ENCODE results near the gene GPC5.

GPC5 gene

GRCh38 chr13:92530364-92530763 lies 1131.9 kb downstream of the GPC5 start:
- H3K4me3 ChIP-seq (ENCODE audit: low read depth, low read length) = no peak overlapping the region
- no peaks in the 10 kb centered on the region for H3K9me3 ChIP-seq (ENCODE audit: control insufficient read depth, insufficient read depth, low read depth, low read length)
- ChIA-PET POLR2A (no interaction called here), CTCF (no interaction called here)
- no peak for TF ChIP-seq ZNF549 (tag by site-specific recombination; IDR thresholded peaks at IDR 0.05)
- no peak for TF ChIP-seq ZNF266 (tag by site-specific recombination; IDR thresholded peaks at IDR 0.05; ENCODE audit: low read depth)
- no peak for TF ChIP-seq OVOL3 (tag by site-specific recombination; IDR thresholded peaks at IDR 0.05)
- TF ChIP-seq ZNF610 (tag by site-specific recombination; IDR thresholded peaks at IDR 0.05; ENCODE audit: borderline replicate concordance) = no peak
- no peak for TF ChIP-seq SETDB1 (IDR thresholded peaks at IDR 0.05; ENCODE audit: insufficient read length, low read length)
- TF ChIP-seq HOXA7 (CRISPR knock-in tag; IDR thresholded peaks at IDR 0.05; ENCODE audit: borderline replicate concordance) = no peak
- no peak for TF ChIP-seq ZEB2 (tag by site-specific recombination; IDR thresholded peaks at IDR 0.05)
- TF ChIP-seq AEBP2 (tag by site-specific recombination; IDR thresholded peaks at IDR 0.05; ENCODE audit: borderline replicate concordance) = no peak
- no peak for TF ChIP-seq ZNF561 (tag by site-specific recombination; IDR thresholded peaks at IDR 0.05; ENCODE audit: borderline replicate concordance)
- no peaks in the 10 kb centered on the region for H3K36me3 ChIP-seq (ENCODE audit: control insufficient read depth in 2 of 2, insufficient read depth in 1 of 2, low read length in 2 of 2)
- no peaks in the 10 kb centered on the region for H3K4me1 ChIP-seq (ENCODE audit: control insufficient read depth, insufficient read depth, low read length)
- no peak overlapping the region for H3K27ac ChIP-seq (ENCODE audit: extremely low read depth, low read depth, low read length)

- no peak overlapping the region for H3K4me3 ChIP-seq (ENCODE audit: low read depth, low read length)
- CTCF ChIA-PET = interaction anchor here (0.7 kb wide), 1 partner anchor 612 kb away, joined by 3 read pairs; no protein-coding TSS in a partner anchor
- POLR2A ChIA-PET = no interaction called here
These were observed 1137.0 kb downstream of the GPC5 start for GRCh38 chr13:92535222-92536006.

GRCh38 chr13:92537471-92537870 lies 1139.0 kb downstream of the GPC5 start:
- Histone ChIP-seq H3K27ac (ENCODE audit: extremely low read depth, low read depth, low read length) (no peak overlapping the region), H3K36me3 (ENCODE audit: control insufficient read depth in 2 of 2, insufficient read depth in 1 of 2, low read length in 2 of 2) (no peaks in the 10 kb centered on the region), H3K4me1 (ENCODE audit: control insufficient read depth, insufficient read depth, low read length) (no peaks in the 10 kb centered on the region), H3K9me3 (ENCODE audit: control insufficient read depth, insufficient read depth, low read depth, low read length) (no peaks in the 10 kb centered on the region), H3K4me3 (ENCODE audit: low read depth, low read length) (no peak overlapping the region)
- POLR2A ChIA-PET = no interaction called here
- TF ChIP-seq ZNF830 (tag by site-specific recombination; IDR thresholded peaks at IDR 0.05; ENCODE audit: low read depth) = no peak
- no peak for TF ChIP-seq ZNF18 (tag by site-specific recombination; IDR thresholded peaks at IDR 0.05)
- TF ChIP-seq, protein P1, sequence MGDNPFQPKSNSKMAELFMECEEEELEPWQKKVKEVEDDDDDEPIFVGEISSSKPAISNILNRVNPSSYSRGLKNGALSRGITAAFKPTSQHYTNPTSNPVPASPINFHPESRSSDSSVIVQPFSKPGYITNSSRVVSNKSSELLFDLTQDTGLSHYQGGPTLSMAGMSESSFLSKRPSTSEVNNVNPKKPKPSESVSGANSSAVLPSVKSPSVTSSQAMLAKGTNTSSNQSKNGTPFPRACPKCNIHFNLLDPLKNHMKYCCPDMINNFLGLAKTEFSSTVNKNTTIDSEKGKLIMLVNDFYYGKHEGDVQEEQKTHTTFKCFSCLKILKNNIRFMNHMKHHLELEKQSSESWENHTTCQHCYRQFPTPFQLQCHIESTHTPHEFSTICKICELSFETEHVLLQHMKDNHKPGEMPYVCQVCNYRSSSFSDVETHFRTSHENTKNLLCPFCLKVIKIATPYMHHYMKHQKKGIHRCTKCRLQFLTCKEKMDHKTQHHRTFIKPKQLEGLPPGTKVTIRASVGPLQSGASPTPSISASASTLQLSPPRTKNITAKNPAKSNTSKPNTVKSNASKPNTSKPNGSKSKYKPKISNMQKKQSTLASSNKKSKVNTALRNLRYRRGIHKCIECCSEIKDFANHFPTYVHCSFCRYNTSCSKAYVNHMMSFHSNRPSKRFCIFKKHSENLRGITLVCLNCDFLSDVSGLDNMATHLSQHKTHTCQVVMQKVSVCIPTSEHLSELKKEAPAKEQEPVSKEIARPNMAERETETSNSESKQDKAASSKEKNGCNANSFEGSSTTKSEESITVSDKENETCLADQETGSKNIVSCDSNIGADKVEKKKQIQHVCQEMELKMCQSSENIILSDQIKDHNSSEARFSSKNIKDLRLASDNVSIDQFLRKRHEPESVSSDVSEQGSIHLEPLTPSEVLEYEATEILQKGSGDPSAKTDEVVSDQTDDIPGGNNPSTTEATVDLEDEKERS (tag by site-specific recombination; IDR thresholded peaks at IDR 0.05) = no peak
- TF ChIP-seq GLIS1 (tag by site-specific recombination; IDR thresholded peaks at IDR 0.05) = no peak
- no peak for TF ChIP-seq HOXD13 (CRISPR knock-in tag; IDR thresholded peaks at IDR 0.05; ENCODE audit: borderline replicate concordance)
- TF ChIP-seq ZNF426 (tag by site-specific recombination; IDR thresholded peaks at IDR 0.05) = no peak
- CTCF ChIA-PET = no interaction called here

More at GRCh38 chr13:92535222-92536006, 1137.0 kb downstream of the GPC5 start:
- Histone ChIP-seq H3K9me3 (ENCODE audit: control insufficient read depth, insufficient read depth, low read depth, low read length) (no peaks in the 10 kb centered on the region), H3K27ac (ENCODE audit: extremely low read depth, low read depth, low read length) (no peak overlapping the region), H3K4me1 (ENCODE audit: control insufficient read depth, insufficient read depth, low read length) (no peaks in the 10 kb centered on the region), H3K36me3 (ENCODE audit: control insufficient read depth in 2 of 2, insufficient read depth in 1 of 2, low read length in 2 of 2) (no peaks in the 10 kb centered on the region)
- TF ChIP-seq, protein P2, sequence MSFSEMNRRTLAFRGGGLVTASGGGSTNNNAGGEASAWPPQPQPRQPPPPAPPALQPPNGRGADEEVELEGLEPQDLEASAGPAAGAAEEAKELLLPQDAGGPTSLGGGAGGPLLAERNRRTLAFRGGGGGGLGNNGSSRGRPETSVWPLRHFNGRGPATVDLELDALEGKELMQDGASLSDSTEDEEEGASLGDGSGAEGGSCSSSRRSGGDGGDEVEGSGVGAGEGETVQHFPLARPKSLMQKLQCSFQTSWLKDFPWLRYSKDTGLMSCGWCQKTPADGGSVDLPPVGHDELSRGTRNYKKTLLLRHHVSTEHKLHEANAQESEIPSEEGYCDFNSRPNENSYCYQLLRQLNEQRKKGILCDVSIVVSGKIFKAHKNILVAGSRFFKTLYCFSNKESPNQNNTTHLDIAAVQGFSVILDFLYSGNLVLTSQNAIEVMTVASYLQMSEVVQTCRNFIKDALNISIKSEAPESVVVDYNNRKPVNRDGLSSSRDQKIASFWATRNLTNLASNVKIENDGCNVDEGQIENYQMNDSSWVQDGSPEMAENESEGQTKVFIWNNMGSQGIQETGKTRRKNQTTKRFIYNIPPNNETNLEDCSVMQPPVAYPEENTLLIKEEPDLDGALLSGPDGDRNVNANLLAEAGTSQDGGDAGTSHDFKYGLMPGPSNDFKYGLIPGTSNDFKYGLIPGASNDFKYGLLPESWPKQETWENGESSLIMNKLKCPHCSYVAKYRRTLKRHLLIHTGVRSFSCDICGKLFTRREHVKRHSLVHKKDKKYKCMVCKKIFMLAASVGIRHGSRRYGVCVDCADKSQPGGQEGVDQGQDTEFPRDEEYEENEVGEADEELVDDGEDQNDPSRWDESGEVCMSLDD (tag by site-specific recombination; IDR thresholded peaks at IDR 0.05) = no peak
- TF ChIP-seq ZNF701 (tag by site-specific recombination; IDR thresholded peaks at IDR 0.05) (no peak), ZFP69B (tag by site-specific recombination; IDR thresholded peaks at IDR 0.05) (no peak), ZNF266 (tag by site-specific recombination; IDR thresholded peaks at IDR 0.05; ENCODE audit: low read depth) (no peak), ZNF140 (tag by site-specific recombination; IDR thresholded peaks at IDR 0.05) (no peak), GLIS2 (tag by site-specific recombination; IDR thresholded peaks at IDR 0.05) (no peak), ZNF596 (tag by site-specific recombination; IDR thresholded peaks at IDR 0.05) (no peak), ZNF510 (tag by site-specific recombination; IDR thresholded peaks at IDR 0.05; ENCODE audit: insufficient replicate concordance) (no peak), ZNF292 (tag by site-specific recombination; IDR thresholded peaks at IDR 0.05; ENCODE audit: borderline replicate concordance, low read depth) (no peak), ZNF10 (tag by site-specific recombination; IDR thresholded peaks at IDR 0.05) (no peak), ZFP3 (tag by site-specific recombination; IDR thresholded peaks at IDR 0.05; ENCODE audit: low read depth) (no peak), GLI2 (tag by site-specific recombination; IDR thresholded peaks at IDR 0.05; ENCODE audit: borderline replicate concordance, low read depth) (no peak), KLF9 (tag by site-specific recombination; IDR thresholded peaks at IDR 0.05; ENCODE audit: low read depth) (no peak), MYNN (tag by site-specific recombination; IDR thresholded peaks at IDR 0.05; ENCODE audit: borderline replicate concordance) (no peak), BCL11B (tag by site-specific recombination; IDR thresholded peaks at IDR 0.05; ENCODE audit: low read depth) (no peak), YY2 (tag by site-specific recombination; IDR thresholded peaks at IDR 0.05) (no peak), ZNF23 (tag by site-specific recombination; IDR thresholded peaks at IDR 0.05; ENCODE audit: borderline replicate concordance) (no peak), PRDM1 (tag by site-specific recombination; IDR thresholded peaks at IDR 0.05) (no peak)

Data from HEK293 (cell line).